Measurements from ENCODE around the gene MANEA.

MANEA gene

GRCh38 chr6:95587989-95588388 is 10.7 kb downstream of the MANEA start:
- no peak for DNase-seq (ENCODE audit: low read depth)

- DNase-seq (ENCODE audit: low read depth), result no peak
Observed at GRCh38 chr6:95589067-95589466, 11.7 kb downstream of the MANEA start.

GRCh38 chr6:95589826-95590570 is 12.7 kb downstream of the MANEA start:
- no peak for DNase-seq (ENCODE audit: low read depth)

GRCh38 chr6:95593025-95593424 is 15.7 kb downstream of the MANEA start:
- DNase-seq (ENCODE audit: low read depth), result no peak

- DNase-seq (ENCODE audit: low read depth), result no peak
Observed at GRCh38 chr6:95596021-95596420, 18.7 kb downstream of the MANEA start.

- DNase-seq (ENCODE audit: low read depth), result no peak
Observed at GRCh38 chr6:95599706-95600105, 22.4 kb downstream of the MANEA start.

- no peak for DNase-seq (ENCODE audit: low read depth)
Observed at GRCh38 chr6:95601133-95601532, 23.8 kb downstream of the MANEA start.

- DNase-seq (ENCODE audit: low read depth), result no peak
Observed at GRCh38 chr6:95614094-95614493, 36.8 kb downstream of the MANEA start.

- DNase-seq (ENCODE audit: low read depth), result no peak
Observed at GRCh38 chr6:95629551-95629950, 52.2 kb downstream of the MANEA start.

GRCh38 chr6:95636552-95637431 is 59.5 kb downstream of the MANEA start:
- no peak for DNase-seq (ENCODE audit: low read depth)

GRCh38 chr6:95648636-95649035 is 71.3 kb downstream of the MANEA start:
- DNase-seq (ENCODE audit: low read depth), result no peak

GRCh38 chr6:95649451-95649850 is 72.1 kb downstream of the MANEA start:
- no peak for DNase-seq (ENCODE audit: low read depth)

GRCh38 chr6:95654176-95654575 is 76.8 kb downstream of the MANEA start:
- no peak for DNase-seq (ENCODE audit: low read depth)

GRCh38 chr6:95658886-95659285 is 81.6 kb downstream of the MANEA start:
- no peak for DNase-seq (ENCODE audit: low read depth)

All from activated gamma-delta T cell treated with anti-CD3 and anti-CD28 coated beads, Interleukin-2, amount 50 U/mL, for 16 hours (primary cell).